HG02759 (cell line): ENCODE measurements around the gene PAX5.

ENCODE experiments used
- ATAC-seq: cut with Tn5 transposase; IDR thresholded peaks from one replicate; pipeline ENCODE4 v1.9.1; 2021; ENCODE audit warnings: mild to moderate bottlenecking, moderate library complexity; ENCODE audit not compliant: unreplicated experiment

PAX5 gene

GRCh38 chr9:36839131-36839885 is 194.8 kb downstream of the PAX5 start:
- no peak for ATAC-seq

DNA sequence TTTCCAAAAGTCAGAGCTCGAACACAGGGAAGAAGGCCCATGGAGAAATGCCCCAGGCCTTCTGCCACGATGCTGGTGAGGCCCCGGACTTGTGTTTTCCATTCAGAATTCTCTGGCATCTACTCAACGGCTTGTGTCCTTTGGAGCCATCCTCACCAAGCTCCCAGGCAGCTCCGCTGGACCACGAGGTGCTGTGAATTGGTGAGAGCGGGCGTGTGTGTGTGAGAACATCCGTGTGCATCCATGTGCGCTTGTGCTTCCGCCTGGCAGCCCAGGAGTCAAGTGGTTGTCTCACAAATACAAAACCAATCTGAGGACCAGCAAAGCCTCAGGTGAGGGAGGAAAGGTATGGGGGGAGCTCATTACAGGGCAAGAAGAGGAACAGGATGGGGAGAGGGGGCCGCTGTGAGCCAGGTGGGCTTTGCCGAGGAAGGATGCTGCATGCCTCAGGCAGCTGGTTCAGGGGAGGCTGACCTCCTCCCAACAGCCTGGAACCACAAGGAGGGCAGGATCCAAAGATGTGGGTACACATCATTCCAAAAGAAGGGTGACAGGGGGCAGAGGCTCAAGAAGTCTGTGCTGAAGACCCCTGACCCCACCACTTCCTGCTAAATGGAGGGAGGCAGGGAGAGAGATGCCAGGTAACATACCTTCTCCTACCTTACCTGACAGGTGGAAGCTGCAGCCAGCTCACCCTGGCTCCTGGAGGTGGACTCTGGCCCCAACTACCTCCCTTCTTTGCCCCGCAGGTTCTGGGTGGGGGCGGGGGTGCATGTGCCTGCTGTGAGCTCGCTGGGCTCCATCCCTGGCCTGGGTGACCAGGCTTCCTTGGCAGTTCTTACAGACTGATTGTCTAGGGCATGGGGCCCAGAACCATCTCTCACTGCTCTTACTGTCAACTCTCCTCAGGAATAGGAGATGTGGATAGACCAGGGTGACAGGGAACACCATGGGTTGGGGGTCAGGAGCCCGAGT is 196.3 kb downstream of the PAX5 start:
- ATAC-seq: no peak

- ATAC-seq: no peak
These were observed 197.6 kb downstream of the PAX5 start for GRCh38 chr9:36836486-36836885.

GRCh38 chr9:36835271-36835996 is 198.6 kb downstream of the PAX5 start:
- no peak for ATAC-seq

GRCh38 chr9:36834736-36835135 is 199.3 kb downstream of the PAX5 start:
- ATAC-seq: no peak

GRCh38 chr9:36833954-36834353 is 200.1 kb downstream of the PAX5 start:
- no peak for ATAC-seq

- no peak for ATAC-seq
These were observed 201.8 kb downstream of the PAX5 start for GRCh38 chr9:36832164-36832795.

GRCh38 chr9:36831381-36832161 is 202.5 kb downstream of the PAX5 start:
- no peak for ATAC-seq

DNA sequence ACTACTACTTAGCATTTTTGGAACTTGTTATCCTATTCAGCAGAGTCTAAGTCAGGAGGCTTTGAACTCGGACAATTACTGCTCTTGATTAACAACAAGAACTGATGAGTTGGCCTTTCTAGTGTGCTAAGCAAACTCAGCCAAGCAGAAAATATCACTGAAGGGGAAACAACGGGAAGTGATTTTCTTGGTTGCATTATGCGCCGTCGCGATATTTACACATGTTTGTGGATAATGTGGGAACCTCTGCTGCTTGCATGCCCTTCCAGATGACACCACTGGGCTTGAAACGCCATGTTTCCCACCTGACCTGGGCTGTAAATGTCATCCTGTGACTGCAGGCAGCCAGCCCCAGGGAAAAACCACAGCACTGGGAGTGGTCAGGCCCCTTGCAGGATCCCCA is 205.5 kb downstream of the PAX5 start:
- no peak for ATAC-seq

- no peak for ATAC-seq
These were observed 206.5 kb downstream of the PAX5 start for GRCh38 chr9:36827593-36827992.

DNA sequence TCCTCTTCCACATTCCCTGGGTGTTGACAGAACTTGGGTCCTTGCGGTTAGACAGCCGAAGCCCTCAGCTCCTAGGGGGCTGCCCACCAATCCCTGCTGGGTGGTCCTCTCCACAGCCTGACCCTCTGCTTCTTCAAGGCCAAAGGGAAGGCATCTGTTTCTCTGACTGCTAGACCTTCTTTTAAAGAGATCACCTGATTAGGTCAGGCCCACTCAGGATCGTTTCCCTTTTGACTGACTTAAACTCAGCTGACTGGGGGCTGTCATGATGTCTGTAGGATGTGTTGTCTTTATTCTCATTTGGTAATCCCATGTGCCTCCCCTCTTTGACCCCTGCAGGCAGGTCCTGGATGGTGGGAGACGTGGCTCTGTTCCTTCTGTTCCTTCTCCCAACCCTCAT is 207.5 kb downstream of the PAX5 start:
- ATAC-seq: no peak

- ATAC-seq: no peak
These were observed 208.9 kb downstream of the PAX5 start for GRCh38 chr9:36825179-36825578.

DNA sequence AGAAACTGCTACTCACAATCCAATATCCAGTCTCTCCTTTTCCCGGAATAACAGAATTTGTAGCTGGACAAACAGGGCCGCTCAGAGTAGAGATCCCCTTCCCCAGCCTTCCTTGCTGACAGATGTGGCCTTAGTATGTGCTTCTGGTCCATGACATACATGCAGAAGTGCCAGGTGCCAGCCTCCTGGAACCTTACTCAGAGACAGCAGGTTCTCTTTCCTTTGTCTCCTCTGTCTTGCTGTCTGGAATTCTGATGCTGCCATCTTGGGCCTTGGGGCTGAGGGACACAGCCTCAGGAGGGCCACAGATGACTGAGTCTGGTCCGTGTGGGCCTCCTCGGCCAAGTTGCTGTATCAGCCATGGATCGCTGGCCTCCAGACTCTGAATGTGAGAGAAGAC is 210.1 kb downstream of the PAX5 start:
- ATAC-seq: no peak

DNA sequence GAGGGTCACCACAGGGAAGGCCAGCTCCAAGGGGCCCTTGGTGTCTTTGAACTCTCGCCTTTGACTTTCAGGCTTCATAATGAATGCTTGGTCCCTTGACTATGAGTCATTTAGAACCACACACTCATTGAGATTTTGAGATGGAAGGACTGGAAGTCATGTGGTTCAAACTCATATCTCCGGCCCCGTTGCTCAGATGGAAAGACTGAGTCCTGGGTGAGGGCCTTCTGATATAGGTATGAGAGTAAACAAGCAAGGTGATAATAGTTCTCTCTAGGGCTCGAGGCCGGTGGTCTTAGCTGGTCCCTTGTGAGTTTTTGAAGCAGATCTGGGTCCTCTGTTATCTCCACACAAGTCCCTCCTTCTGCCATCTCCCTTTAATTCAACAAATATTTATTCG is 210.6 kb downstream of the PAX5 start:
- ATAC-seq: no peak

DNA sequence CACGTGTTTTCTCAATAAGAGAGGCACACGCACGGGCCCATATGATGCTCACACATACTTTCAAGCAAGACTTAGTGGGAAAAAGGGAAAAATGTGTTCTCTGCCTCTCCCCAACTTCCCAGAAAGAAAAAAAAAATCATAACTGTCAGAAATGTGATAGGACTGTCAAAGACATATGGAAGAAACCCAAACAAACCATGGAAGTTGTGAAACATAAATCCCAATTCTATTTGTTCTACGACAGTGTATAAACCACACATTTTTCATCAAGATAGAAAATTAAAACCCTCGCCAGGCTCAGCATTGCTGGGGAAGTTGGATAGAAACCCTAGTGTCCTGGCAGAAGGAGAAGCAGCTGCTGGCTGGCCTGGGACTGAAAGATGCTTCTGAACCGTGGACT is 211.9 kb downstream of the PAX5 start:
- ATAC-seq: no peak

- ATAC-seq: no peak
These were observed 213.6 kb downstream of the PAX5 start for GRCh38 chr9:36820392-36820861.

GRCh38 chr9:36818965-36819870 is 214.8 kb downstream of the PAX5 start:
- ATAC-seq: no peak

DNA sequence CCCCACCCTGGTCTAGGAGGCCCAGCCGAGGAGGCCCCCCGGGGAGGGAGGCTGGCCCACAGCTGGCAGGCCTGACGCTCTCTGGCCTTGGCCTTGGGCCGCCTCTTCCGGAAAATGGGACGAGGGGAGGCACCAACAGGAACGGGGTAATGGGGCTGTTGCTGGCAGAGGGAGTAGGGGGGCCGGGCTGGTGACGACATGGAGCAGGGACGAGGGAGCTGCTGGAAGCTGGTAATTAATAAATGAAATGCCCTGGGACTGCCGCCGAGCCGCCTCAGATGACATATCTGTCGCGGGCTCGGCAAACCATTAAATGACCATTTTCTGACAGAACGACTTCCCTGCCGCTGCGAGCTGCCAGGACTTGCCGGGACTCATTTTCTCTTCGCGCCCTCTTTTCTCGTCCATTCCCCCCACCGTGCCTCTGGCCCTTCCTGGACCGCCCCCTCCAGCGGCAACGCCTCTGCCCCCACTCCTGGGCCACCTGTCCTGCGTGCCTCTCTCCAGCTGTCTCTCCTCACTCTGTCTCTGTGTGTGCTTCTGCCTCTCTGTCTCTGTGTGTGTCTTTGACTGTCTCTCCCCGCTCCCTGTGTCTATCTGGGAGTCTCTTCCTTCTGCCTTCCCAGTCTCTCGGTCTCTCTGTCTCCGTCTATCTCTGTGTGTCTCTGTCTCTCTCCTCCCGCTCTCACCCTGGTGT is 215.7 kb downstream of the PAX5 start:
- ATAC-seq: no peak
